Body of pancreas (tissue), 4 donors: Measurements from ENCODE around the gene PIBF1. TPM values are rescaled to one million over a fixed set of nuclear protein-coding genes. Genes with fewer than 3 reads are reported as not detected.
A peak's percentile ranks its signal among the peaks of the same experiment; 100 is the strongest.

Experiments used
- ATAC-seq: fragments of 150-250 bp; one replicate; pipeline ENCODE4 v1.9.1; 2016
- DNase-seq, 4 donors: peaks; one replicate each; pipeline ENCODE4 v3.0.0-alpha.2; 2019
- H3K27ac ChIP-seq, 4 donors: fragments of 200-600 bp; sonication (generic); 1 replicate in 3 of 4; 2 replicates in 1 of 4; pipeline versions ENCODE4 v1.5.1 to v1.6.1; 2016 to 2019; ENCODE audit warnings: mild to moderate bottlenecking in 1 of 4, mixed read lengths in 1 of 4, moderate library complexity in 1 of 4
- H3K27me3 ChIP-seq, 2 donors: fragments of 200-600 bp; sonication (generic); one replicate each; pipeline ENCODE4 v1.6.0; 2016; ENCODE audit warnings: mild to moderate bottlenecking in 1 of 2
- H3K36me3 ChIP-seq, 2 donors: fragments of 200-600 bp; sonication (generic); replicated peaks in 1 of 2; 2 replicates each; pipeline ENCODE4 v1.5.1; 2016; ENCODE audit warnings: low read depth in 2 of 2; ENCODE audit not compliant: insufficient read depth in 1 of 2
- H3K4me1 ChIP-seq: fragments of 200-600 bp; sonication (generic); one replicate; pipeline ENCODE4 v1.6.0; 2016
- H3K4me3 ChIP-seq, 2 donors: fragments of 200-600 bp; sonication (generic); 1 replicate in 1 of 2; 2 replicates in 1 of 2; pipeline ENCODE4 v1.5.1; 2016 to 2019
- H3K9me3 ChIP-seq, 3 donors: fragments of 200-600 bp; sonication (generic); 1 replicate in 2 of 3; 2 replicates in 1 of 3; pipeline ENCODE4 v1.5.1; 2016
- CTCF ChIP-seq, 7 experiments: fragments of 450-650 bp in 4 of 7; fragments of 200-600 bp in 3 of 7; sonication (generic) in 3 of 7; IDR thresholded peaks; one replicate each; pipeline ENCODE4 v1.5.1; 2016 to 2019; ENCODE audit warnings: antibody characterized with exemption in 7 of 7
- POLR2A ChIP-seq, 3 donors: fragments of 450-650 bp; IDR thresholded peaks; one replicate each; pipeline ENCODE4 v1.6.1; 2016; ENCODE audit warnings: antibody characterized with exemption in 3 of 3, mild to moderate bottlenecking in 2 of 3
- WGBS, 2 donors: methylation state at CpG; one replicate each; pipeline ENCODE4 v1.1.5; 2017; 5-methylcytosine and 5-hydroxymethylcytosine counted together
- intact Hi-C: fragments of 100-400 bp; cut with DNase I; formaldehyde crosslinking; loops from one replicate; pipeline ENCODE4 v1.15.1; 2023
- total RNA-seq, 2 donors: library from RNA; depleted of rRNA; stranded (reverse); fragments of >200 nt; gene quantifications; one replicate each; pipeline ENCODE4 v1.1.0, GENCODE V29; 2016

Gene PIBF1
- total RNA-seq, 2 donors from 2014 or later = 7.6 to 25.9 TPM

GRCh38 chr13:73001971-73002370 lies 220.0 kb downstream of the PIBF1 start:
- Histone ChIP-seq H3K27me3 (no peaks in the 10 kb centered on the region), H3K9me3 (no peaks in the 10 kb centered on the region), H3K36me3 (no peaks in the 10 kb centered on the region), H3K4me3 (no peak overlapping the region), H3K4me1 (peaks cover 7% of the 10 kb centered on the region), H3K27ac (no peak overlapping the region)
- intact Hi-C loops = no loop called here
- TF ChIP-seq POLR2A (IDR thresholded peaks at IDR 0.05) = no peak
- no peak for TF ChIP-seq CTCF (IDR thresholded peaks at IDR 0.05)
- no peak for DNase-seq
- ATAC-seq = no peak

- Histone ChIP-seq H3K27me3 (no peaks in the 10 kb centered on the region), H3K4me3 (no peak overlapping the region), H3K36me3 (no peaks in the 10 kb centered on the region), H3K4me1 (peaks cover 16% of the 10 kb centered on the region), H3K9me3 (no peaks in the 10 kb centered on the region), H3K27ac (no peak overlapping the region)
- intact Hi-C loops = no loop called here
- no peak for DNase-seq
- no peak for TF ChIP-seq POLR2A (IDR thresholded peaks at IDR 0.05)
- no peak for TF ChIP-seq CTCF (IDR thresholded peaks at IDR 0.05)
- ATAC-seq = no peak
- 84 to 96% methylated on average over 5 of the region's 5 CpGs for WGBS, 2 donors
Observed at GRCh38 chr13:73011751-73012150, 229.8 kb downstream of the PIBF1 start.

GRCh38 chr13:73015805-73016204 lies 233.9 kb downstream of the PIBF1 start:
- H3K27me3 ChIP-seq = no peaks in the 10 kb centered on the region
- DNase-seq (no peak), ATAC-seq (no peak)
- H3K4me1 ChIP-seq = peaks cover 9% of the 10 kb centered on the region
- H3K9me3 ChIP-seq = no peaks in the 10 kb centered on the region
- no peaks in the 10 kb centered on the region for H3K36me3 ChIP-seq
- no peak overlapping the region for H3K4me3 ChIP-seq
- intact Hi-C loops = no loop called here
- no peak overlapping the region for H3K27ac ChIP-seq
- WGBS, 2 donors = 88 to 97% methylated on average over 1 of the region's 1 CpG
- TF ChIP-seq POLR2A (IDR thresholded peaks at IDR 0.05) (no peak), CTCF (IDR thresholded peaks at IDR 0.05) (no peak)

GRCh38 chr13:73018336-73018735 lies 236.4 kb downstream of the PIBF1 start:
- no peaks in the 10 kb centered on the region for H3K9me3 ChIP-seq
- TF ChIP-seq CTCF (IDR thresholded peaks at IDR 0.05) (no peak), POLR2A (IDR thresholded peaks at IDR 0.05) (no peak)
- WGBS, 2 donors = 44 to 53% methylated on average over 1 of the region's 1 CpG
- H3K4me3 ChIP-seq = no peak overlapping the region
- no peaks in the 10 kb centered on the region for H3K36me3 ChIP-seq
- ATAC-seq = no peak
- DNase-seq = no peak
- H3K27ac ChIP-seq = no peak overlapping the region
- H3K27me3 ChIP-seq = no peaks in the 10 kb centered on the region
- no peaks in the 10 kb centered on the region for H3K4me1 ChIP-seq
- intact Hi-C loops = no loop called here

- DNase-seq = no peak
- TF ChIP-seq CTCF (IDR thresholded peaks at IDR 0.05) (no peak), POLR2A (IDR thresholded peaks at IDR 0.05) (no peak)
- WGBS, 2 donors = 41 to 46% methylated on average over 5 of the region's 5 CpGs
Observed at GRCh38 chr13:73025217-73026012, 243.5 kb downstream of the PIBF1 start.

More at GRCh38 chr13:73025217-73026012, 243.5 kb downstream of the PIBF1 start:
- peak; percentile 86 for ATAC-seq
- Histone ChIP-seq H3K4me1 (no peaks in the 10 kb centered on the region), H3K27ac (no peak overlapping the region), H3K27me3 (no peaks in the 10 kb centered on the region), H3K9me3 (no peaks in the 10 kb centered on the region), H3K36me3 (no peaks in the 10 kb centered on the region), H3K4me3 (no peak overlapping the region)
- intact Hi-C loops = no loop called here
